ENCODE results near the gene PIGQ.

The PIGQ gene

DNA sequence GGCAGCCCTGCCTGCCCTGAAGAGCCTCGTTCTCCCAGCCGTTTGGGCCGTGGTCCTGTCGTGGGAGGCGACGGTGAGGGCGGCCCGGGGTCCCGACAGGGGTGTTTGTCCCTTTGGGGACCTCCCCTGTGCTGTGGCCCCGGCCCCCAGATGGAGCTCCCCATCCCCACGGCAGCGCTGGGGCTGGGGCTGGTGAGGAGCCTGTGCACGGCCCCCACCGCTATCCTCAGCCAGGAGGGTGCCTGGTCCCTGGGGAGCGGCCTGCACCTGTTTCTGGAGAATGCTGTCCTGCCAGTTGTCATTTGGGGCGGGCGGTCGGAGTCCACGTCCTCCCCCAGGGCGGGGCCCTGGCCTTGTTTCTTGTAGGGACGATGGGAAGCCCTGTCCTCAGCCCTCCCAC is 35.6 kb upstream of the PIGQ start:
- DNase-seq (ENCODE audit: low read depth in 2 of 2), result no peak

DNA sequence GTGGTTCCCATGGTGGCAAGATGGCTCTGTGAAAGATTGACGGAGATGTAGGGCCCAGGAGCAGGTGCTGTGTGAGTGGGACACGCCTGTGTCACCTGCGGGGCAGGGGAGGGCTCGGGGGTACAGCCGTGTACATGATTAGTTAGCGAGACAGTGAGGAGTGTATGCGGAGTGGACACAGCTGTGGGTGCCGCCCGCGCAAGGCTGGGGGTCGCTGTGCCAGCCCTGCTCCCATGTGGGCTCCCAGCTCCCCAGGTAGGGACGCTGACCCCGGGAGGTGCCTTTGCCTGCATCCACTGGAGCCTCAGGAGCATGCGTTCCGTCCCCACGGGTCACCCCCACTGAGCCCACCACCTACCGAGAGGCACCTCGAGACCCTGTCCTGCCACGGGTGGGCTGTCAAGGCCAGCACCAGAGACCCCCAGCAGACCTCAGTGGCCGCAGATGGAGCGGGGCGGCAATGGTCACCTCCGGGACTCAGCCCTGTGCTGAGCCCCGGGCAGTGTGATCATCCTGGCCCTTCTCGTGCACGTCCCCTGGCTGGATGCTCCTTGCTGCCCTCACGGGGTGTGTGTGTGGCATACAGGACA is 34.8 kb upstream of the PIGQ start:
- no peak for DNase-seq (ENCODE audit: low read depth in 2 of 2)

DNA sequence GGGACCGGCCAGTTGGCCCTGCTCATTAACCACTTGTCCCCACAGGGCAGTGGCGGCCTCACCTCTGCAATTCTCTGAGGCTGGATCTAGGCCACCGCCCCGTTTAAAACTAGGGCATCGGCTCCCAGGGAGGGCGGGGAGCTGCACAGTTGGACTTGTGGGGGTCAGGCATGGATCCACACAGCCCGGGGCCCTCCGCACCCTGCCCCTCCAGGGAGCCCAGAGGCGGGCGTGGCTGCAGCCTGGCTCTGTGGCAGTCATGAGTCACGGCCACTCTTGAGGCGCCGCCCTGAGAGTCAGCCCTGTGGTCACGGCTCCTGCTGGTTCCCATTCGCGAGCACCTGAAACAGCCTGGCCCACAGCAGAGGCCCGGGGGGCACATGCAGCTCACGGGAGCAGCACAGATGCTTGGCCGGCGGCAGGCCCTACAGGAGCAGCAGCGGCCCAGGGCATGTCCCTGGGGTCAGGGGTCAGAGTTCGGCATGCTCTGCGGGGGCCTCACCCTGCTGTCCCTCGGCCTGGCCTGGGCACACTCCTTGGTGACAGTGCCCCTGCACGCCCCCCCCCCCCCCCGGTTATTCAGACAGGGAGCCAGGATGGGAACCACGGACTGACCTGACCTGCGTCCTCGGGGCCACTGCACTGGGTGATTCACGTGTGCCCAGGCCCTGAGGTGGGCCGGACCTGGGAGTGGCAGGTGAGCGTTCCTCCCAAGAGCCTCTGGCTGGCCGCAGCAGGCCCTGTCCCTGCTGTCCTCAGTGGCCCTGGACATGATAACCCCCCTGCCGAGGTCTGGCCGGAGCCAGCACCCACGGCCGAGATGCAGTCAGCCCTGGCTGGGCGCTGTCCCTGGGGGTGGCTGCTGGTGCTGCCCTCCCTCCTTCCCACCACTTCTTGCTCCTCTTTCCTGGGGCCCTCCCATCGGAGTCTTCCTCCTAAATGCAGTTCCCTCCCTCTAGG is 34.0 kb upstream of the PIGQ start:
- no peak for DNase-seq (ENCODE audit: low read depth in 2 of 2)

DNA sequence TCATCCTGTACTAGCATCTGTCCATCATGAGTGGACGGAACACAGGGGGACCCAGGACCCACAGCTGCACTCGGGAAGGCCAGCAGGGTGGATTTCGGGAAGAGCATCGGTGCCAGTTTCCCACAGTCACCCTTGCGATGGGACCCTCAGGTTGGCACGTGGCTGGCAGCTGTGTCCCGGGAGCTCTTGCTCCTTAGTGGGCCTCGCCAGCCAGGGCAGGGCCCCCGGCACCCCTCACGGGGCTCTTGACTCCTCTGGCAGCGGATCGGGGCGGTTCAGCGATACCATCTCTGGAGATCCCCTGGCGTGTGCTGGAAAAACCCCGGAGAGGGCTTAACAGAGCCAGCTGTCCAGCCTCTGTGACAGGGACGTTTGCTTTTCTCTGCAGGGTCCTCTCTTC is 33.0 kb upstream of the PIGQ start:
- DNase-seq (ENCODE audit: low read depth in 2 of 2), result no peak

DNA sequence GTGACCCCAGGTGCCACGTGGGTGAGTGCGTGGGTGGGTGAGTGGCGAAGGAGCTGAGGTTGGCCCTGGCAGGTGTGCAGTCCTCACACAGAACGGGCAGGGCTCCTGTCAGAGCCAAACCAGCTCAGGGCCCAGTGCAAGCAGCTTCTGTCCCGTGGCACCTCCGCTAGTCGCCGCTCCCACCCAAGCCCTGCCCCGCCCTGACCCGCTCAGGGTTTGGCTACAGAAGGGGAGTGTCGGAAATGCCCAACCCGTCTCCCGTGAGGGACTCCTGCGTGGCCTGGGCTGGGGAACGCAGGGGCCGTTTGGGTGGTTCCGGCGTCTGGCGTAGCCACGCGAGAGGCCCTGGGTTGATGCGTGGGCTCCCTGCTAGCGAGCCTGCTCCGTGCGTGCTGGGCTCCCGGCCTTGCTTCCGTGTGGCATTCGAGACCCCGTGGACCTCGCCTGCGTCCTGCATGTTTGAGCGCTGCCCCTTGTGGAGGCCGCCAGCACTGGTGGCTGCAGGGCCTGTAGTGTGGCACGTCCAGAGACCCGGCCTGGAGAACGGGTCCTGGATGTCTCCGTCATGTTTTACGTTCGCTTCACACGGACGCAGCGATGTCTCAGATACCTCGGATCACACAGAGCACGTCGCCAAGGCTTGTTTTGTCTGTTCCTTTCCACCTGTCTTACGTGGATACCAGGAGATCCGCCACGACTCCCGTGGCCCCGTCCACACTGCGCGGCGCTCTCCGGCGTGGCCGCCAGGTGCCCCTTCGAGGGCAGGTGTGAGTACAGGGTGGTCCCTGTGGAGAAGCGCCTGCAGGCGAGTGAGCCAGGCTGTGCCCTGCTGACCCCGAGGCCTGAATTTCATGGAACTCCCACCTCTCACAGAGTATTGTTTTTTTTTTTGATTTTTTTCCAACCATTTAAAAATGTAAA is 32.1 kb upstream of the PIGQ start:
- no peak for DNase-seq (ENCODE audit: low read depth in 2 of 2)

DNA sequence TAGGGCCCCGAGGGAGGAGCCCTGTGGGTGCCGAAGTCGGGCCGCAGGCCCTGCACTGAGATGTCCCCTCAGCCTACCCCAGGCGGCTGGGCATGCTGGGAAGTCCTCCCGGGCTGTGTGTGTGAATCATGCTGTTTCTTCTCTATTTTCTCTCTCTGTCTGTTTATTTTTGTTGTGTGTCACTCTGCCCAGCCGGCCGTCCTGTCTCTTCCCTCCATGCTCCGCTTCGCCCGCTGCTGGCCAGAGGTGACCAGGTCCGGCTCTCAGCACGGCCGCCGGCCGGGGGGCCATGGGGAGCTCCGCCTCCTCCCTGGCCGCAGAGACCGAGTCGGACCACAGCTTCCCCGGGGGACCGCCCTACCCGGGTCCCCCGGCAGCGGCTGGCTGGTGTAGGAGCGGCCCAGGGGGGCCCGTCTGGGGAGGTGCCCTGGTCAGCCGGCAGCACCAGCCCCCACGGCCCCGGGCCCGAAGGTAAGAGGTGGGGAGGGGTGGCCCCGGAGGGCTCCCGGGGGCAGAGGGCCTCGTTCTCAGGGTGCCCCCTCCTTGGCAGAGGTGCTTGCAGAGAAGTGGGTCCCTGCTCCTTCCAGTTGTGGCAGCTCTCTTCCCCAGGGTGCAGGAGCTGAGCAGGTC is 29.8 kb upstream of the PIGQ start:
- DNase-seq (ENCODE audit: low read depth in 2 of 2), result no peak

DNA sequence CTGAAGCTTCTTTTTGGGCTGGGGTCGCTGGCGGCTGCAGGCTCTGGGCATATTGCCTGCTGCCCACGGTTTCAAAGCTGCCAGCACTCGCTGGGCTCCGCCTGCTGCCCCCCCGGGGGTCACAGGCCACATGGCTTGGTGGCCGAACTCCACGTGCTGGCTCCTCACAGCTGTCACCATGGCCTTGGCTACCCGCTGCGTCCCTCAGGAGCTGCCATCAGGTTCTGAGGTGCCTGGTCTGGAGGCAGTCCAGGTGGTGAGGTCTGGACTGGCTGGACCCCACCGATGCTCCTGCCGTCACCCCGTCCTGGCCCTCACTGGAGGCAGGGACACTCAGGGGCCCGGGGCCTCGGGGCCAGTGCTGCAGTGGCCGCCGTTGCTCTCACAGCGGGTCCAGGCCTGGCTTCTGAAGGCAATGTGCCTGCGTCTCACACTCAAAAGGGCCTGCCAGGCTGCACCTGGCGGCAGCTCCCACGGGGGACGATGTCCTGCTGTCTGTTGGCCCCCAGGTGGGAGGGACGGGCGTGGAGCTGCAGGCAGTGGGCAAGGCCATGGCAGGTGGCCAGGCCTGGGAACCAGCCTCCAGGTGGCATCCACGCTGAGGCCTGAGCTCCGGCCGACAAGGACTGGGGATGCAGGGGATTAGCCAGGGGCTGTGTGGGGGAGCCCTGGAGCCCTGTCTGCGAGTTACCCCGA is 29.0 kb upstream of the PIGQ start:
- DNase-seq (ENCODE audit: low read depth in 2 of 2), result no peak

DNA sequence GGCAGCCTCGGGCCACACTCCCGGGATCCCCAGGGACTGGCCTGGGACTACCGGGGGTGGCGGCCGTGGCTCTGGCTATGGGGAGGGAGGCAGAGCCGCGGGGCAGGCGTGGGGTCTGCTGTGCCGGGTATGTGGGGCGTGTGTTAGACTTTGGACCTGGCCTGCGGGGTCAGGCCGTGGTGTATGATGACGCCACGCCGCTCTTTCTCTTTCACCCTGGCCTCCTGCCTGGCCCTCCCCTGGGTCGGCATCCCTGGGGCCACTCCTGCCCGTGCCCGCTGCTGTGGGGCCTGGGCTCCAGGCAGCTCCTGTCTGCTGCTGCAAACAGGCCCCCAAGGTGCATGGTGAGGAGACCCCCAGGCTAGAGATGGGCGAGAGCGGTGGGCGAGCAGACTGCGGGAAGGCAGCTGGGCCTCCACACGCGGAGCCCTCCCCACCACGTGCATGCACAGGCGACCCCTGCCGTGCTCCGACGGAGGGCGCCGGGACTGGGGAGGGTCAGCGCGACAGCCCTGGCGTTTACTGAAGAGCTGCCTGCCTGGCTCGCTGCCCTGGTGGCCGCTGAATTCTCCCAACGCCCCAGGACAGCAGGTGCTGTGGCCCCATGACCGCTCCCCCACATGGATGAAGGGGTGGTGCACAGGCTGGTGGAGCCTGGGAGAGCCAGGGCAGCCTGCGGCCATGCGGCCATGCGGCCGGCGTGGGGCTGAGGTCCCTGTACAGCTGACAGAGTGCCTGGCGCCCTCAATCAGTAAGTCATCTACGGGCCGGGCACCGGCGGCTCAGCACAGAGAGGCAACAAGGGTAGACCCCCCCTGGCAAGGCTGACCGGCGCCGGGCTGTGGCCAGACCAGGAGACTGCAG is 26.2 kb upstream of the PIGQ start:
- no peak for DNase-seq (ENCODE audit: low read depth in 2 of 2)

DNA sequence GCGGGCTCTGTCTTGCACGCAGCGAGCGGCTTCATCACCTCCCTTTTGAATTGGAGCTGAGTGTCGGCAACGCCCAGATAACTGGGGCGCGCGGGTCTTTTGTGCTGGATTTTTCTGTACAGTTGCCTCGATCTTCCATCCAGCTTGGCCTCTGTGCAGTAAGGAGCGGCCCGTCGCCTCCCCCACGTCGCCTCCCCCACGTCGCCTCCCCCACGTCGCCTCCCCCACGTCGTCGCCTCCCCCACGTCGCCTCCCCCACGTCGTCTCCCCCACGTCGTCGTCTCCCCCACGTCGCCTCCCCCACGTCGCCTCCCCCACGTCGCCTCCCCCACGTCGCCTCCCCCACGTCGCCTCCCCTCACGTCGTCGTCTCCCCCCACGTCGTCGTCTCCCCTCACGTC is 25.3 kb upstream of the PIGQ start:
- DNase-seq (ENCODE audit: low read depth in 2 of 2), result no peak

DNA sequence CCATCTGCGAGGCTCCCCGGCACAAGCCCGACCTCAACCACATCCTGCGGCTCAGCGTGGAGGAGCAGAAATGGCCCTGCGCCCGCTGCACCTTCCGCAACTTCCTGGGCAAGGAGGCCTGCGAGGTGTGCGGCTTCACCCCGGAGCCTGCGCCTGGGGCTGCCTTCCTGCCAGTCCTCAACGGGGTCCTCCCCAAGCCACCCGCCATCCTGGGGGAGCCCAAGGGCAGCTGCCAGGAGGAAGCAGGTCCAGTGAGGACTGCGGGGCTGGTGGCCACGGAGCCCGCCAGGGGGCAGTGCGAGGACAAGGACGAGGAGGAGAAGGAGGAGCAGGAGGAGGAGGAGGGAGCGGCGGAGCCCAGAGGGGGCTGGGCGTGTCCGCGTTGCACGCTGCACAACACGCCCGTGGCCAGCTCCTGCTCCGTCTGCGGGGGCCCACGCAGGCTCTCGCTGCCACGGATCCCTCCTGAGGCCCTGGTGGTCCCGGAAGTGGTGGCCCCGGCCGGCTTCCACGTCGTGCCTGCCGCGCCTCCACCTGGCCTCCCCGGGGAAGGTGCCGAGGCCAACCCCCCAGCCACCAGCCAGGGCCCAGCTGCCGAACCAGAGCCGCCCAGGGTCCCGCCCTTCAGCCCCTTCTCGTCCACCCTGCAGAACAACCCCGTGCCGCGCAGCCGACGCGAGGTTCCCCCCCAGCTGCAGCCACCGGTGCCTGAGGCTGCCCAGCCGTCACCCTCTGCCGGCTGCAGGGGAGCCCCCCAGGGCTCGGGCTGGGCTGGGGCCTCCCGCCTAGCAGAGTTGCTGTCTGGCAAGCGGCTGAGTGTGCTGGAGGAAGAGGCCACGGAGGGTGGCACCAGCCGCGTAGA is 22.6 kb upstream of the PIGQ start:
- no peak for DNase-seq (ENCODE audit: low read depth in 2 of 2)

- DNase-seq (ENCODE audit: low read depth in 2 of 2), result no peak
Measured at GRCh38 chr16:548586-548985, 21.2 kb upstream of the PIGQ start.

- no peak for DNase-seq (ENCODE audit: low read depth in 2 of 2)
Measured at GRCh38 chr16:549544-550263, 20.1 kb upstream of the PIGQ start.

DNA sequence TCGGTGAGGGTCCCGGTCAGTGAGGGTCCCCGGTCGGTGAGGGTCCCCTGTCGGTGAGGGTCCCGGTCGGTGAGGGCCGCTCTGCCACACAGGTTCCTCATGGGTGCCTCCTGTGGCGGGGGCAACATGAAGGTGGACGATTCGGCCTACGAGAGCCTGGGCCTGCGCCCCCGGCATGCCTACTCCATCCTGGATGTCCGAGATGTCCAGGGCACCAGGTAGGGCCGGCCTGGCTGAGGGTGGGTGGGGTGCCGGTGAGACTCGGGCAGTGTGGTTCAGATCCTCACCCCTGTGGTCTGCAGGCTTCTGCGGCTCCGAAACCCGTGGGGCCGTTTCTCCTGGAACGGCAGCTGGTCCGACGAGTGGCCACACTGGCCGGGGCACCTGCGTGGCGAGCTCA is 18.6 kb upstream of the PIGQ start:
- no peak for DNase-seq (ENCODE audit: low read depth in 2 of 2)

DNA sequence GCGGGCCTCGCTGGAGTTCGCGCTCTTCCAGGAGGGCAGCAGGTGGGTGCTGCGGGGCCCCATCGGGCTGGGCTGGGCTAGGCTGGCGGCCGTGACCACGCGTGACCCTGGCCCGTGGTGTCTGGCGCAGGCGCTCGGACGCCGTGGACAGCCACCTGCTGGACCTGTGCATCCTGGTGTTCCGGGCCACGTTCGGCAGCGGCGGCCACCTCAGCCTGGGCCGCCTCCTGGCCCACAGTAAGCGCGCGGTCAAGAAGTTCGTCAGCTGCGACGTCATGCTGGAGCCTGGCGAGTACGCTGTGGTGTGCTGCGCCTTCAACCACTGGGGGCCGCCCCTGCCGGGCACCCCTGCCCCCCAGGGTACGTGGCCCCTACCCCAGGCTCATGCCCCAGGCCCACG is 17.6 kb upstream of the PIGQ start:
- DNase-seq (ENCODE audit: low read depth in 2 of 2), result no peak

GRCh38 chr16:553601-554296 is 16.0 kb upstream of the PIGQ start:
- DNase-seq (ENCODE audit: low read depth in 2 of 2), result no peak

DNA sequence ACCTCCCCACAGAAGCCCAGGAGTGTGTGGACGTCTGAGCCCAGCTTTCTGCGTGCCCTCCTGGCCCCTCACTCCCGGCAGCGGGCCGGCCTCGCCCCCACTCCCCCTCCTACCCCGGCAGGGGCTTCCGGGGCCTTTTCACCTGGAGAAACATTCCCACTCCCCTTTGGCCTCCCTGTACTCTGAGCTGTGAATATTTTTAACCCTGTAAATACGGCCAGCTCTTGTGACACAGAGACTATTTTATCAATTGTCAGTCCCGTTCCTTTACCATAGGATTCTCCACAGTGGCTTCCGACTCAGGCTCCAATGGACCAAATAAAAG is 15.5 kb upstream of the PIGQ start:
- no peak for DNase-seq (ENCODE audit: low read depth in 2 of 2)

GRCh38 chr16:554640-555365 is 15.0 kb upstream of the PIGQ start:
- no peak for DNase-seq (ENCODE audit: low read depth in 2 of 2)

Measured in stimulated activated CD4-positive, alpha-beta T cell treated with anti-CD3 and anti-CD28 coated beads, Interleukin-15, amount 100 ng/mL, for 48 hours (primary cell).